ENCODE results near the gene RASGRF1. TPM values are rescaled to one million over a fixed set of nuclear protein-coding genes. Genes with fewer than 3 reads are reported as not detected.
A peak's percentile ranks its signal among the peaks of the same experiment; 100 is the strongest.

Gene RASGRF1
- total RNA-seq, 1 donor from 2014 or later: 0.17 TPM

GRCh38 chr15:79091204-79091867, 756 bp upstream of the RASGRF1 start:
- no peak overlapping the region for H3K27ac Mint-ChIP-seq
- H3K4me1 Mint-ChIP-seq (ENCODE audit: low read depth): peaks cover 10% of the 10 kb centered on the region
- no peak for DNase-seq (ENCODE audit: low spot score, unreplicated experiment)
- no peaks in the 10 kb centered on the region for H3K9me3 Mint-ChIP-seq (ENCODE audit: low read depth)
- peaks cover 89% of the 10 kb centered on the region for H3K27me3 Mint-ChIP-seq
- H3K36me3 Mint-ChIP-seq (ENCODE audit: insufficient read depth): no peaks in the 10 kb centered on the region
- TF ChIP-seq, protein P1, sequence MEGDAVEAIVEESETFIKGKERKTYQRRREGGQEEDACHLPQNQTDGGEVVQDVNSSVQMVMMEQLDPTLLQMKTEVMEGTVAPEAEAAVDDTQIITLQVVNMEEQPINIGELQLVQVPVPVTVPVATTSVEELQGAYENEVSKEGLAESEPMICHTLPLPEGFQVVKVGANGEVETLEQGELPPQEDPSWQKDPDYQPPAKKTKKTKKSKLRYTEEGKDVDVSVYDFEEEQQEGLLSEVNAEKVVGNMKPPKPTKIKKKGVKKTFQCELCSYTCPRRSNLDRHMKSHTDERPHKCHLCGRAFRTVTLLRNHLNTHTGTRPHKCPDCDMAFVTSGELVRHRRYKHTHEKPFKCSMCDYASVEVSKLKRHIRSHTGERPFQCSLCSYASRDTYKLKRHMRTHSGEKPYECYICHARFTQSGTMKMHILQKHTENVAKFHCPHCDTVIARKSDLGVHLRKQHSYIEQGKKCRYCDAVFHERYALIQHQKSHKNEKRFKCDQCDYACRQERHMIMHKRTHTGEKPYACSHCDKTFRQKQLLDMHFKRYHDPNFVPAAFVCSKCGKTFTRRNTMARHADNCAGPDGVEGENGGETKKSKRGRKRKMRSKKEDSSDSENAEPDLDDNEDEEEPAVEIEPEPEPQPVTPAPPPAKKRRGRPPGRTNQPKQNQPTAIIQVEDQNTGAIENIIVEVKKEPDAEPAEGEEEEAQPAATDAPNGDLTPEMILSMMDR (IDR thresholded peaks at IDR 0.05; ENCODE audit: unreplicated experiment): no peak
- H3K4me3 Mint-ChIP-seq (ENCODE audit: low read depth): peak overlapping the region; percentile 70

- no peak overlapping the region for H3K27ac Mint-ChIP-seq
- TF ChIP-seq, protein P1 (IDR thresholded peaks at IDR 0.05; ENCODE audit: unreplicated experiment): no peak
- no peaks in the 10 kb centered on the region for H3K36me3 Mint-ChIP-seq (ENCODE audit: insufficient read depth)
- H3K9me3 Mint-ChIP-seq (ENCODE audit: low read depth): no peaks in the 10 kb centered on the region
- DNase-seq (ENCODE audit: low spot score, unreplicated experiment): no peak
- peak overlapping the region; percentile 70 for H3K4me3 Mint-ChIP-seq (ENCODE audit: low read depth)
- H3K4me1 Mint-ChIP-seq (ENCODE audit: low read depth): peaks cover 10% of the 10 kb centered on the region
- peaks cover 89% of the 10 kb centered on the region for H3K27me3 Mint-ChIP-seq
These were observed 592 bp downstream of the RASGRF1 start for GRCh38 chr15:79089890-79090486.

DNA sequence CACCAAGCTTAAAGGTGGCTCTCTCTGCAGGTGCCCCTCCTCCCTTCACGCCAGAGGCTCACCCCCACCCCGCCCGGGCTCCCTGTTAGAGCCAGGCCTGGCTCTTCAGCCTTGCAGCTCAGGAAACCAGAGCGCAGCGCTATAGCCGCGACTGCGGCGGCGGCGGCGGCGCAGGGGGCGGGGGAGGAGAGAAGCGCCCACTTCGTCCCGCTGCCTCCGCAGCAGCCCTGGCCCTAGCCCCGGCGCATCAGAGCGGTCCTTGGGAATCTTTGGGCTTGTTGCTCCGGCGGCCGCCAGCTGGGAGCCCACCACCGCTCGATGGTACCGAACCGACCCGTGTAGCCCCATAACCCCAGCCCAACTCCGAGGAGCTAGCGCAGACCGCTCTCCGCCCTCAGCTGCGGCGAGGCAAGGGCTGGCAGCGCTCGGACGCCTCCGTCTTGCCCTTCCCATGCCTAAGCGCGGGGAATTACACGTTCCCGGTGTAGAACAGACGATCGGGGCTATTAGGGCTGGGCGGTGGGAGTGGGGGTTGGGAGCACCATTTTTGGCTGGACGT, 1.2 kb downstream of the RASGRF1 start:
- no peak overlapping the region for H3K4me3 Mint-ChIP-seq (ENCODE audit: low read depth)
- H3K27ac Mint-ChIP-seq: no peak overlapping the region
- H3K4me1 Mint-ChIP-seq (ENCODE audit: low read depth): peaks cover 10% of the 10 kb centered on the region
- peaks cover 89% of the 10 kb centered on the region for H3K27me3 Mint-ChIP-seq
- no peaks in the 10 kb centered on the region for H3K36me3 Mint-ChIP-seq (ENCODE audit: insufficient read depth)
- TF ChIP-seq, protein P1 (IDR thresholded peaks at IDR 0.05; ENCODE audit: unreplicated experiment): no peak
- no peaks in the 10 kb centered on the region for H3K9me3 Mint-ChIP-seq (ENCODE audit: low read depth)
- no peak for DNase-seq (ENCODE audit: low spot score, unreplicated experiment)

GRCh38 chr15:79088426-79089205, 2.0 kb downstream of the RASGRF1 start:
- Mint-ChIP-seq H3K27ac (no peak overlapping the region), H3K9me3 (ENCODE audit: low read depth) (no peaks in the 10 kb centered on the region), H3K4me3 (ENCODE audit: low read depth) (no peak overlapping the region), H3K4me1 (ENCODE audit: low read depth) (peaks cover 10% of the 10 kb centered on the region), H3K27me3 (peaks cover 92% of the 10 kb centered on the region), H3K36me3 (ENCODE audit: insufficient read depth) (no peaks in the 10 kb centered on the region)
- DNase-seq (ENCODE audit: low spot score, unreplicated experiment): no peak
- TF ChIP-seq, protein P1 (IDR thresholded peaks at IDR 0.05; ENCODE audit: unreplicated experiment): no peak

GRCh38 chr15:79086814-79087213, 3.8 kb downstream of the RASGRF1 start:
- peaks cover 10% of the 10 kb centered on the region for H3K4me1 Mint-ChIP-seq (ENCODE audit: low read depth)
- TF ChIP-seq, protein P1 (IDR thresholded peaks at IDR 0.05; ENCODE audit: unreplicated experiment): no peak
- peaks cover 93% of the 10 kb centered on the region for H3K27me3 Mint-ChIP-seq
- H3K4me3 Mint-ChIP-seq (ENCODE audit: low read depth): no peak overlapping the region
- DNase-seq (ENCODE audit: low spot score, unreplicated experiment): no peak
- H3K36me3 Mint-ChIP-seq (ENCODE audit: insufficient read depth): no peaks in the 10 kb centered on the region
- no peaks in the 10 kb centered on the region for H3K9me3 Mint-ChIP-seq (ENCODE audit: low read depth)
- no peak overlapping the region for H3K27ac Mint-ChIP-seq

Data from progenitor cell of endocrine pancreas (in vitro differentiated cells).